Type B pancreatic cell (in vitro differentiated cells): ENCODE measurements around the gene BBX. TPM values are rescaled to one million over a fixed set of nuclear protein-coding genes. Genes with fewer than 3 reads are reported as not detected.
"Not testable (repeated sequence)": the region's sequence is repeated elsewhere in the genome, so short reads cannot be mapped to it uniquely, and the experiment has no call there.

Source experiments
- DNase-seq: peaks from one replicate; pipeline ENCODE4 v3.0.0; 2021; ENCODE audit warnings: mixed read lengths; ENCODE audit not compliant: unreplicated experiment; ENCODE audit errors: extremely low spot score
- H3K27ac Mint-ChIP-seq: 2 replicates; pipeline ENCODE4 v1.8.0; 2021; ENCODE audit warnings: mild to moderate bottlenecking, mixed read lengths
- H3K27me3 Mint-ChIP-seq: 2 replicates; pipeline ENCODE4 v1.8.0; 2021; ENCODE audit warnings: mixed read lengths
- H3K36me3 Mint-ChIP-seq: 2 replicates; pipeline ENCODE4 v1.8.0; 2021; ENCODE audit warnings: mixed read lengths
- H3K4me1 Mint-ChIP-seq: one replicate; pipeline ENCODE4 v1.8.0; 2021; ENCODE audit warnings: mixed read lengths; ENCODE audit not compliant: unreplicated experiment
- H3K4me3 Mint-ChIP-seq: 2 replicates; pipeline ENCODE4 v1.8.0; 2021; ENCODE audit warnings: mild to moderate bottlenecking, mixed read lengths
- H3K9me3 Mint-ChIP-seq: 2 replicates; pipeline ENCODE4 v1.8.0; 2021; ENCODE audit warnings: mixed read lengths
- total RNA-seq: library from RNA; stranded (reverse); gene quantifications from 2 replicates; pipeline ENCODE4 v1.2.1, GENCODE V29; 2021; ENCODE audit warnings: low replicate concordance
- TF ChIP-seq, protein P1 (sequence below): fragments of 200-600 bp; sonication (generic); conservative IDR thresholded peaks from 2 replicates; pipeline ENCODE4 v1.5.0; 2021; ENCODE audit warnings: antibody characterized with exemption, mild to moderate bottlenecking

The BBX gene
- total RNA-seq, 1 donor from 2014 or later, result 52.8 TPM

GRCh38 chr3:107685383-107685782 is 162.6 kb downstream of the BBX start:
- Mint-ChIP-seq H3K4me3 (no peak overlapping the region), H3K27me3 (no peaks in the 10 kb centered on the region), H3K9me3 (peaks cover 7% of the 10 kb centered on the region), H3K36me3 (peaks cover 6% of the 10 kb centered on the region), H3K4me1 (peaks cover 29% of the 10 kb centered on the region), H3K27ac (no peak overlapping the region)
- no peak for DNase-seq
- TF ChIP-seq, protein P1, sequence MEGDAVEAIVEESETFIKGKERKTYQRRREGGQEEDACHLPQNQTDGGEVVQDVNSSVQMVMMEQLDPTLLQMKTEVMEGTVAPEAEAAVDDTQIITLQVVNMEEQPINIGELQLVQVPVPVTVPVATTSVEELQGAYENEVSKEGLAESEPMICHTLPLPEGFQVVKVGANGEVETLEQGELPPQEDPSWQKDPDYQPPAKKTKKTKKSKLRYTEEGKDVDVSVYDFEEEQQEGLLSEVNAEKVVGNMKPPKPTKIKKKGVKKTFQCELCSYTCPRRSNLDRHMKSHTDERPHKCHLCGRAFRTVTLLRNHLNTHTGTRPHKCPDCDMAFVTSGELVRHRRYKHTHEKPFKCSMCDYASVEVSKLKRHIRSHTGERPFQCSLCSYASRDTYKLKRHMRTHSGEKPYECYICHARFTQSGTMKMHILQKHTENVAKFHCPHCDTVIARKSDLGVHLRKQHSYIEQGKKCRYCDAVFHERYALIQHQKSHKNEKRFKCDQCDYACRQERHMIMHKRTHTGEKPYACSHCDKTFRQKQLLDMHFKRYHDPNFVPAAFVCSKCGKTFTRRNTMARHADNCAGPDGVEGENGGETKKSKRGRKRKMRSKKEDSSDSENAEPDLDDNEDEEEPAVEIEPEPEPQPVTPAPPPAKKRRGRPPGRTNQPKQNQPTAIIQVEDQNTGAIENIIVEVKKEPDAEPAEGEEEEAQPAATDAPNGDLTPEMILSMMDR, result no peak

DNA sequence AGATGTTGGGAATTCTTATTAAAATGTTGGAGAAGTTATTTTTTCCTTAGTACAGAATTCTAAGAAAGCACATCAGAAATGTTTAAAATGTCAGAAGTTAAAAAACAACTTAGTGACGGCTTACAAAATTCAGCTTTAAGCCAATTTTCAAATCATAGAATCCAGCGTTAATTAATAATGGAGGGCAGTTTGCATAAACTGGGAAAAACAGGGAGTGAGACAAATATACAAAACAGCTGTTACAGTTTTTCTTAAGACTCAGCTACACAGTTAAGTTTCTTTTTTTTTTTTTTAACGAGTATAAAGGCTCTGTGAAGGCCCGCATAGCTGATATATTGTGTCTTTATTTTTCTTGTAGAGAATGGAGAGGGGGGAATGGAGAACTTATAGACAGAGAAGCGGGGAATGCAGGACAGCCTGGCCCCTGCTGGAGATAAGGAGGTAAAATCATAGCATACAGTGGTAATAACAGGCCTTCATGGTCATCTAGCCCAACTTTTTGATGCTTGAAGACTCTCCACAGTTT is 164.4 kb downstream of the BBX start:
- Mint-ChIP-seq H3K36me3 (no peaks in the 10 kb centered on the region), H3K4me3 (no peak overlapping the region), H3K27me3 (no peaks in the 10 kb centered on the region), H3K9me3 (no peaks in the 10 kb centered on the region), H3K27ac (no peak overlapping the region), H3K4me1 (peaks cover 29% of the 10 kb centered on the region)
- DNase-seq, result no peak
- TF ChIP-seq, protein P1, result no peak

GRCh38 chr3:107689355-107689754 is 166.6 kb downstream of the BBX start:
- Mint-ChIP-seq H3K27me3 (no peaks in the 10 kb centered on the region), H3K4me1 (peaks cover 17% of the 10 kb centered on the region), H3K27ac (no peak overlapping the region), H3K9me3 (no peaks in the 10 kb centered on the region), H3K4me3 (no peak overlapping the region), H3K36me3 (no peaks in the 10 kb centered on the region)
- no peak for DNase-seq
- TF ChIP-seq, protein P1, result no peak

- no peak for DNase-seq
- Mint-ChIP-seq H3K36me3 (no peaks in the 10 kb centered on the region), H3K4me3 (no peak overlapping the region), H3K27ac (no peak overlapping the region), H3K4me1 (peaks cover 6% of the 10 kb centered on the region), H3K9me3 (no peaks in the 10 kb centered on the region), H3K27me3 (no peaks in the 10 kb centered on the region)
- TF ChIP-seq, protein P1, result peak; percentile 82
Observed at GRCh38 chr3:107690522-107691138, 167.9 kb downstream of the BBX start.

DNA sequence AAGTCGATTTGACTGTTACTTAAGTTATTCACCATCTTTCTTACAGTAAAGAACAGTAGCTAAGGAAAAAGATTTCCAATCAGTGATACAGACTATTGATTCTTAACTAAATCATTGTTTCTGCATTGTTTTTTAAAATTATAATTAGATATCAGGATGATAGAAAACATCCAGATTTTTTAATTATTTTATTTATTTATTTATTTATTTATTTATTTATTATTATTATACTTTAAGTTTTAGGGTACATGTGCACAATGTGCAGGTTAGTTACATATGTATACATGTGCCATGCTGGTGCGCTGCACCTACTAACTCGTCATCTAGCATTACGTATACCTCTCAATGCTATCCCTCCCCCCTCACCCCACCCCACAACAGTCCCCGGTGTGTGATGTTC is 169.2 kb downstream of the BBX start:
- not testable (repeated sequence) for H3K27me3 Mint-ChIP-seq, H3K36me3 Mint-ChIP-seq, H3K9me3 Mint-ChIP-seq, H3K4me1 Mint-ChIP-seq, DNase-seq, H3K27ac Mint-ChIP-seq, H3K4me3 Mint-ChIP-seq

GRCh38 chr3:107697348-107697747 is 174.6 kb downstream of the BBX start:
- H3K27ac Mint-ChIP-seq, H3K9me3 Mint-ChIP-seq, H3K4me3 Mint-ChIP-seq, H3K27me3 Mint-ChIP-seq, H3K36me3 Mint-ChIP-seq, H3K4me1 Mint-ChIP-seq, DNase-seq: not testable (repeated sequence)

GRCh38 chr3:107697855-107698254 is 175.1 kb downstream of the BBX start:
- not testable (repeated sequence) for H3K36me3 Mint-ChIP-seq, H3K4me1 Mint-ChIP-seq, DNase-seq, H3K9me3 Mint-ChIP-seq, H3K27me3 Mint-ChIP-seq
- H3K27ac Mint-ChIP-seq, result peak overlapping the region; percentile 46
- peak overlapping the region; percentile 75 for H3K4me3 Mint-ChIP-seq
